Measurements from ENCODE around the gene CLEC12A.
"Not testable (repeated sequence)": the region's sequence is repeated elsewhere in the genome, so short reads cannot be mapped to it uniquely, and the experiment has no call there.

Gene CLEC12A

DNA sequence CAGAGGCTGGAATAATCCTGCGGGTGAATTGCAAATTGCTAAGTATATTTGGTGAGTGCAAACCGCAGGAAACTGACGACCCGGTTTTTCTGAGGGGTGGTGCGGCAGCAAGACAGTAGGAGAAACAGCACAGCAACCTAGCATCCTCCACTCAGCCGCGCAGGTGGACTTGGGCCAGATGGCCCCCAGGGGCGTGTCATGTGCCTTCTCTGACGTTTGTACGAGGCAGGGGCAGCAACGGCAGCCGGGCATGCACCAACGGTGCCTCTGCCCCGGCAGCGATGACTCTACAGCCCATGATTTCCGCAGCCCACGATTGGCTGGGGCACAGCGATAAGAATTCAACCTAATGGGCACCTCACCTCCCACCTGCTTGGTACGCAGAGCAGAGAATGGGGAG lies 28.0 kb upstream of the CLEC12A start:
- H3K27ac ChIP-seq (ENCODE audit: low read depth, low read length), result no peak overlapping the region
- no peak overlapping the region for H3K4me3 ChIP-seq (ENCODE audit: low read depth in 1 of 2, low read length in 2 of 2)
- H3K9ac ChIP-seq (ENCODE audit: low read length), result no peak overlapping the region
- no peaks in the 10 kb centered on the region for H3K9me3 ChIP-seq (ENCODE audit: low read length)
- no peaks in the 10 kb centered on the region for H3K27me3 ChIP-seq (ENCODE audit: control insufficient read depth in 1 of 2, insufficient read depth in 2 of 2, low read length in 2 of 2)
- H3K4me1 ChIP-seq (ENCODE audit: insufficient read depth, low read length), result no peaks in the 10 kb centered on the region
- no peaks in the 10 kb centered on the region for H3K36me3 ChIP-seq (ENCODE audit: insufficient read depth, low read length)

DNA sequence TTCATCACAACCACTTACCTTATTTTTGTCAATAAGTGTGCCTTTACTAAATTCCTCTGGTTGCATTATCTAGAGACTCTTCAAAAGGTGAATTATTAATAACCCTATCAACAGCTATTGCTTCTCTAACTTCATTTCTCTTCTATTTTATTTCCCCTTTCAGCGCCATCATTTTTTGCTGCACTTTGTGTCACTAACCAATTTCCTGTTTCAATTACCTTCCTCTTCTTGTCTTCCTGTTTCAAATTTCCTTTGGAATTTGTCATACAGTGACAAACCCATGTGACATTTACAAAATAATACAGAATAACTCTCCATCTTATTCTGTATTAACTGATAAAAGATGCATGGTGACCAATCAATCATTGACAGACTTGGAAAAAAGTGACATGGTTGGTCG lies 26.8 kb upstream of the CLEC12A start:
- H3K4me3 ChIP-seq (ENCODE audit: low read depth in 1 of 2, low read length in 2 of 2), result no peak overlapping the region
- no peaks in the 10 kb centered on the region for H3K36me3 ChIP-seq (ENCODE audit: insufficient read depth, low read length)
- no peaks in the 10 kb centered on the region for H3K27me3 ChIP-seq (ENCODE audit: control insufficient read depth in 1 of 2, insufficient read depth in 2 of 2, low read length in 2 of 2)
- H3K9me3 ChIP-seq (ENCODE audit: low read length), result no peaks in the 10 kb centered on the region
- no peak overlapping the region for H3K9ac ChIP-seq (ENCODE audit: low read length)
- H3K27ac ChIP-seq (ENCODE audit: low read depth, low read length), result no peak overlapping the region
- no peaks in the 10 kb centered on the region for H3K4me1 ChIP-seq (ENCODE audit: insufficient read depth, low read length)

DNA sequence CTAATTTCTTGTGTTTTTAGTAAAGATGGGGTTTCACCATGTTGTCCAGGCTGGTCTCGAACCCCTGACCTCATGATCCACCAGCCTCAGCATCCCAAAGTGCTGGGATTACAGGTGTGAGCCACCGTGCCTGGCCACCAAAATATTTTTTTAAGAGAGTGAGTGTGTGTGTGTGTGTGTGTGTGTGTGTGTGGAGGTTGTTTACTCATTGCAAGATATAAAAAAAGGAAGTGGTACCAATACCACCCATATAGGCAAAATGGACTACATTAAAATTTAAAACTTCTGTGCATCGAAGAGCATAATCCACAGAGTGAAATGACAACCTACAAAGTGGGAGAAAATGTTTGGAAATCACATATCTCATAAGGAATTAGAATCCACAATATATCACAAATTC lies 23.5 kb upstream of the CLEC12A start:
- Histone ChIP-seq H3K9ac (ENCODE audit: low read length) (no peak overlapping the region), H3K36me3 (ENCODE audit: insufficient read depth, low read length) (no peaks in the 10 kb centered on the region), H3K4me1 (ENCODE audit: insufficient read depth, low read length) (no peaks in the 10 kb centered on the region), H3K4me3 (ENCODE audit: low read depth in 1 of 2, low read length in 2 of 2) (no peak overlapping the region), H3K27ac (ENCODE audit: low read depth, low read length) (no peak overlapping the region), H3K27me3 (ENCODE audit: control insufficient read depth in 1 of 2, insufficient read depth in 2 of 2, low read length in 2 of 2) (no peaks in the 10 kb centered on the region), H3K9me3 (ENCODE audit: low read length) (no peaks in the 10 kb centered on the region)

DNA sequence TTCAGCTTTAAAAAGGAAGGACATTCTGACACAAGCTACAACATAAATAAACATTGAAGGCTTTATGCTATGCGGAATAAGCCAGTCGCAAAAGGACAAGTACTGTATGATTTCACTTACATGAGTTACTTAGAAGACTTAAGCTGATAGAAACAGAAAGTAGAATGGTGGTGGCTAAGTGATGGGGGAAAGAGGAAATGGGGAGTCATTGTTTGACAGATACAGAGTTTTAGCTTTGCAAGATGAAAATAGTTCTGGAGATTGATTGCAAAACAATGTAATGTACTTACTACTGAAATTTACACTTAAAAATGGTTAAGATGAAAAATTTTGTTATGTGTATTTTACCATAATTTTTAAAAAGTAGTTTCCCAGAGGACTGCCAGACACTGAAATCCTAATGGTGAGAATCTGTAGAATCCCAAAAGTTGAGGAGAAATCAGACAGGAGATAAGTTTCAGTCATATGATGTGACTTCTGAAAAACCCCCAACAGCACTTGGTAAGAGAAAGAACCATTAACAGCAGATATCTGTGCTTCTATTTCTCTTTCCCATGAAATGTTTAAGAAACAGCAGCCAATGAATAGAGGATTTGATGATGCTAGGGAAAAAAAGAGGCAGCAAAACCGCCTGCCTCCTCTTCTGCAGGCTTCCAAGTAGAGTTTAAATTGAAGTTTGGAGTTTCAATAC lies 22.5 kb upstream of the CLEC12A start:
- no peaks in the 10 kb centered on the region for H3K27me3 ChIP-seq (ENCODE audit: control insufficient read depth in 1 of 2, insufficient read depth in 2 of 2, low read length in 2 of 2)
- H3K36me3 ChIP-seq (ENCODE audit: insufficient read depth, low read length), result no peaks in the 10 kb centered on the region
- H3K27ac ChIP-seq (ENCODE audit: low read depth, low read length), result no peak overlapping the region
- H3K4me1 ChIP-seq (ENCODE audit: insufficient read depth, low read length), result no peaks in the 10 kb centered on the region
- no peaks in the 10 kb centered on the region for H3K9me3 ChIP-seq (ENCODE audit: low read length)
- H3K4me3 ChIP-seq (ENCODE audit: low read depth in 1 of 2, low read length in 2 of 2), result no peak overlapping the region
- H3K9ac ChIP-seq (ENCODE audit: low read length), result no peak overlapping the region

DNA sequence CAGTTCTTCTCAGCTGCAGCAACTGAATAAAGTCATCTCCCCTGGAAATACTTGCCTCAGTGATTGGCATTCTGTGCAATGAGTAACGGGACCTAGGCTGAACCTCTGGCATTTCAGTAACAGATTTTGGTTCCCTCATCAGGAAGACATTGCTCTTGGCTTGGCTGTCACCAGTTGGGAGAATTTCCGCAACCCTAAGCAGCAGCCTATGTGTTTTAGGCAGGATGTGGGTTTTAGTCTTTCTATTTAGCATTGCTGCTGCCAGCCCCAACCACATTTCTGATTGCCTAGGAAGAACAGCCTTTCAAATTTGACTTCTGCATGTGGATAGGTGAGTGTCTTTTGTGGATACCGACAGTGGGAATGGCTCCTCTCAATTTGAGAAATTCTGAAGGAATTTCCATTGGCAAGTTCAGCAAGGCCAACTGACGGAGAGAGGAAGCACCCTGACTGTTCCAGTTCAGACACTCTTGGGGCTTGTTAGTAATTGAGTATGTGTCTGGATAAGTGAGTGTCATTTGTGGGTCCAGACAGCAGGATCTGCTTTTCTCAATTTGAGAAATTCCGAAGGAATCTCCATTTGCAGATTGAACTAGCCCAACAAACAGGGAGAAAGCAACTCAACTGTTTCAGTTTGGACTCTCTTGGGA lies 20.1 kb upstream of the CLEC12A start:
- Histone ChIP-seq H3K27me3 (ENCODE audit: control insufficient read depth in 1 of 2, insufficient read depth in 2 of 2, low read length in 2 of 2) (no peaks in the 10 kb centered on the region), H3K4me3 (ENCODE audit: low read depth in 1 of 2, low read length in 2 of 2) (no peak overlapping the region), H3K9ac (ENCODE audit: low read length) (no peak overlapping the region), H3K36me3 (ENCODE audit: insufficient read depth, low read length) (no peaks in the 10 kb centered on the region), H3K27ac (ENCODE audit: low read depth, low read length) (no peak overlapping the region), H3K9me3 (ENCODE audit: low read length) (no peaks in the 10 kb centered on the region), H3K4me1 (ENCODE audit: insufficient read depth, low read length) (no peaks in the 10 kb centered on the region)

DNA sequence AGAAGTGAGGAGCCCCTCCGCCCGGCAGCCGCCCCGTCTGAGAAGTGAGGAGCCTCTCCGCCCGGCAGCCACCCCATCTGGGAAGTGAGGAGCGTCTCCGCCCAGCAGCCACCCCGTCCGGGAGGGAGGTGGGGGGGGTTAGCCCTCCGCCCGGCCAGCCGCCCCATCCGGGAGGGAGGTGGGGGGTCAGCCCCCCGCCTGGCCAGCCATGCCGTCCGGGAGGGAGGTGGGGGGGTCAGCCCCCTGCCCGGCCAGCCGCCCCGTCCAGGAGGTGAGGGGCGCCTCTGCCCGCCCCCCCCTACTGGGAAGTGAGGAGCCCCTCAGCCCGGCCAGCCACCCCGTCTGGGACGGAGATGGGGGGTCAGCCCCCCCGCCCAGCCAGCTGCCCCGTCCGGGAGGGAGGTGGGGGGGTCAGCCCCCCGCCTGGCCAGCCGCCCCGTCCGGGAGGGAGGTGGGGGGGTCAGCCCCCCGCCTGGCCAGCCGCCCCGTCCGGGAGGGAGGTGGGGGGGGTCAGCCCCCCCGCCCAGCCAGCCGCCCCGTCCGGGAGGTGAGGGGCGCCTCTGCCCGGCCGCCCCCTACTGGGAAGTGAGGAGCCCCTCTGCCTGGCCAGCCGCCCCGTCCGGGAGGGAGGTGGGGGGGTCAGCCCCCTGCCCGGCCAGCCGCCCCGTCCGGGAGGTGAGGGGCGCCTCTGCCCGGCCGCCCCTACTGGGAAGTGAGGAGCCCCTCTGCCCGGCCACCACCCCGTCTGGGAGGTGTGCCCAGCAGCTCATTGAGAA lies 18.1 kb upstream of the CLEC12A start:
- H3K9ac ChIP-seq (ENCODE audit: low read length); H3K4me1 ChIP-seq (ENCODE audit: insufficient read depth, low read length); H3K9me3 ChIP-seq (ENCODE audit: low read length); H3K27ac ChIP-seq (ENCODE audit: low read depth, low read length); H3K36me3 ChIP-seq (ENCODE audit: insufficient read depth, low read length); H3K27me3 ChIP-seq (ENCODE audit: control insufficient read depth in 1 of 2, insufficient read depth in 2 of 2, low read length in 2 of 2); H3K4me3 ChIP-seq (ENCODE audit: low read depth in 1 of 2, low read length in 2 of 2): not testable (repeated sequence)

DNA sequence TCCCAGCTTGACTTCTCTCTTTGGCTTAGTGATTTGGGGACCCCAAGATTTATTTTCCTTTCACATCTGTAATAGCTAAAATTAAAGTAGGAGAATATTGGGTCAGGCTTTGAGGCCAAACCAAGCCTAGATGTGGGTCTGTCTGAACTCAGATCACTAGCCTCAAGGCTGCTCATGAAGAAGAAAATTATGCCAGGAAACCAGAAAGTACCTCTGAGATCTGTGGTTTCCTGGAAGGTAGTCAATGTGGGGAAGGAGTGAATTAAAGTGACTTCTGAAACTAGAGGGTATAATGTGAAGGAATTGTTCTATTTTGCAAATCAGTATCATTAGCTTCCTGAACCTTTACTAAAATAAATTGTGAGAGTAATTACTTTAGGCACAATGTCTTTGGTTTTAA lies 13.4 kb upstream of the CLEC12A start:
- H3K4me1 ChIP-seq (ENCODE audit: insufficient read depth, low read length), result no peaks in the 10 kb centered on the region
- no peak overlapping the region for H3K9ac ChIP-seq (ENCODE audit: low read length)
- no peaks in the 10 kb centered on the region for H3K27me3 ChIP-seq (ENCODE audit: control insufficient read depth in 1 of 2, insufficient read depth in 2 of 2, low read length in 2 of 2)
- no peak overlapping the region for H3K4me3 ChIP-seq (ENCODE audit: low read depth in 1 of 2, low read length in 2 of 2)
- no peak overlapping the region for H3K27ac ChIP-seq (ENCODE audit: low read depth, low read length)
- no peaks in the 10 kb centered on the region for H3K36me3 ChIP-seq (ENCODE audit: insufficient read depth, low read length)
- H3K9me3 ChIP-seq (ENCODE audit: low read length), result no peaks in the 10 kb centered on the region

DNA sequence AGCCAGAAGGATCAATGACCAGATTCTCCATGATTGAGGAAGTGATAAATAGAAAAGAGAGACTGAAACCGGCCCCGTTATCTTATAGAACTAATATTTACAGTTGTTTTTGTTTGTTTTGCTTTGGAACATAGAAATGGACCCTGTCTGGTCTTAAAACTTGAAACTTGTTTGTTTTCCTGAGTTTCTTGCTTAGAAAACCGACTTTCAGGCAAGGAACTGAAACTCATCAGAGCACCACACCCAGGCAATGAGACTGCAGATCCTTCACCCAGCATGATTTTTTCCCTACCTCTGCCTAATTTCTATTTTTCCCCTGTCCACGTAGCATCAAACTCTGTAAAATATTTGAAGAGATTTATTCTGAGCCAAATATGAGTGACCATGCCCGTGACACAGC lies 10.6 kb upstream of the CLEC12A start:
- Histone ChIP-seq H3K9me3 (ENCODE audit: low read length) (no peaks in the 10 kb centered on the region), H3K4me3 (ENCODE audit: low read depth in 1 of 2, low read length in 2 of 2) (no peak overlapping the region), H3K9ac (ENCODE audit: low read length) (no peak overlapping the region), H3K4me1 (ENCODE audit: insufficient read depth, low read length) (no peaks in the 10 kb centered on the region), H3K27ac (ENCODE audit: low read depth, low read length) (no peak overlapping the region), H3K36me3 (ENCODE audit: insufficient read depth, low read length) (no peaks in the 10 kb centered on the region), H3K27me3 (ENCODE audit: control insufficient read depth in 1 of 2, insufficient read depth in 2 of 2, low read length in 2 of 2) (no peaks in the 10 kb centered on the region)

DNA sequence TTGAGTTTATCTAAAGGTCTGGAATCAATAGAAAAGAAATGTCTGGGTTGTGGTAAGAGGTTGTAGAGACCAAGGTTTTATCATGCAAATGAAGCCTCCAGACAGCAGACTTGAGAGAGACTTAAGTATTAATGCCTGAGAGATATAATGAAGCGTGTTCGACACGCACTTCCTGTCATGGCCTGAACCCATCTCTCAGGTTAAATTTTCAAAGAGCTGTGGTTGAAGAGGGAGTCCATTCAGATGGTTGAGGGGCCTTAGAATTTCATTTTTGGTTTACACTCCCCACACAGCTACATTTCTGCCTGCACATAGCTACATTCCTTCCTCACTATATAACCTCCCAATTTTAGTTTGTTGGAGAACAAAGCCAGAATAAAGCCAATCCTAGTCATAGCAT lies 10.1 kb upstream of the CLEC12A start:
- no peak overlapping the region for H3K27ac ChIP-seq (ENCODE audit: low read depth, low read length)

DNA sequence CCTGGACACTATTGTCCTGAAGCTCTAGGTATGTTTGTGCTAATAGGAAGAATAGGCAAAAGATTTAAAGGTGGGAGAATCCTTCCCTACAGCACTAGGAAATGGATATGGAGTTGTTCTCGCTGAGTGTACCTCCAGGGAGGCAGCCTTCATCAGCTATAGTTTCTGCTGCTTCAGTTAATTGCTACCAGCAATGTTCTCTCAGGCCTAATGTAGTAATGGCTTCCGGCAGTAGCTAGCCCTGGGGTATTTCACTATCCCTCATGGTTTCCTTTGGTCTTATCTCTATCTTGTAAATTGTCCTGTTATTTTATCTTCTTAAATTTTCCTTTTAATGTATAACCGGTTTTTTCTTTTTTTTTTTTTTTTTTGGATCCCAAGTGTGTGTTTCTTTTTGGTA lies 9.3 kb upstream of the CLEC12A start:
- Histone ChIP-seq H3K9me3 (ENCODE audit: low read length) (no peaks in the 10 kb centered on the region), H3K27me3 (ENCODE audit: control insufficient read depth in 1 of 2, insufficient read depth in 2 of 2, low read length in 2 of 2) (no peaks in the 10 kb centered on the region), H3K36me3 (ENCODE audit: insufficient read depth, low read length) (no peaks in the 10 kb centered on the region), H3K4me3 (ENCODE audit: low read depth in 1 of 2, low read length in 2 of 2) (no peak overlapping the region), H3K27ac (ENCODE audit: low read depth, low read length) (no peak overlapping the region), H3K4me1 (ENCODE audit: insufficient read depth, low read length) (no peaks in the 10 kb centered on the region), H3K9ac (ENCODE audit: low read length) (no peak overlapping the region)

More for the DNA sequence above, 10.1 kb upstream of the CLEC12A start:
- no peak overlapping the region for H3K9ac ChIP-seq (ENCODE audit: low read length)
- H3K27me3 ChIP-seq (ENCODE audit: control insufficient read depth in 1 of 2, insufficient read depth in 2 of 2, low read length in 2 of 2), result no peaks in the 10 kb centered on the region
- no peaks in the 10 kb centered on the region for H3K36me3 ChIP-seq (ENCODE audit: insufficient read depth, low read length)
- no peaks in the 10 kb centered on the region for H3K4me1 ChIP-seq (ENCODE audit: insufficient read depth, low read length)
- no peaks in the 10 kb centered on the region for H3K9me3 ChIP-seq (ENCODE audit: low read length)
- no peak overlapping the region for H3K4me3 ChIP-seq (ENCODE audit: low read depth in 1 of 2, low read length in 2 of 2)

DNA sequence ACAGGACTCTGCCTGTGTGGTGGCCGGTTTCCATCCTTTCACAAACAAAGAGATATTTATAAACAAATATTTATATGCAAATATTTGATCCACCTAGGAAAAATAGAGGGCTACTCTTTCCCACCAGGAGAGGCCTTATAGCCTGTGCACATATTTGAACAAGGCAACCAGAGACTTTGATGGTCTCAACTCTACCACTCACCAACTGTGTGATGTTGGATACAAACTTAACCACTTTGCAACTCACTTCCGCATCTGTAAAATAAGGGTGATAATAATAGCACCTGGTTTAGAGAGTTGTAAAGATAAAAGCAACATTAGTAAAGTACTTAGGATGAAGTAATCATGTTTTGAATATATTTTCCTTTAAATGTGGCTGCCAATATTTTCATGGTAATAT lies 1.5 kb upstream of the CLEC12A start:
- no peaks in the 10 kb centered on the region for H3K9me3 ChIP-seq (ENCODE audit: low read length)
- H3K4me3 ChIP-seq (ENCODE audit: low read depth in 1 of 2, low read length in 2 of 2), result no peak overlapping the region
- H3K4me1 ChIP-seq (ENCODE audit: insufficient read depth, low read length), result no peaks in the 10 kb centered on the region
- no peak overlapping the region for H3K9ac ChIP-seq (ENCODE audit: low read length)
- no peak overlapping the region for H3K27ac ChIP-seq (ENCODE audit: low read depth, low read length)
- no peaks in the 10 kb centered on the region for H3K36me3 ChIP-seq (ENCODE audit: insufficient read depth, low read length)
- H3K27me3 ChIP-seq (ENCODE audit: control insufficient read depth in 1 of 2, insufficient read depth in 2 of 2, low read length in 2 of 2), result no peaks in the 10 kb centered on the region

Data from muscle layer of colon (tissue), 2 donors.